CD4-positive, alpha-beta T cell (primary cell): ENCODE results near the gene TMEM59. TPM values are rescaled to one million over a fixed set of nuclear protein-coding genes. Genes with fewer than 3 reads are reported as not detected.

Experiments
- ATAC-seq: fragments of 200-7000 bp; cut with Tn5 transposase; one replicate; pipeline ENCODE4 v1.10.0; 2022; ENCODE audit warnings: mild to moderate bottlenecking; ENCODE audit not compliant: poor library complexity
- CTCF ChIA-PET: fragments of 350-600 bp; sonication (Branson Sonifier 250); formaldehyde crosslinking; loops from one replicate; lab custom pipeline; 2021; ENCODE audit warnings: antibody characterized with exemption, inconsistent platforms; lab: Charles Lee
- POLR2A ChIA-PET: fragments of 350-600 bp; sonication (Branson Sonifier 250); formaldehyde crosslinking; loops from one replicate; lab custom pipeline; 2021; ENCODE audit warnings: antibody characterized with exemption, inconsistent platforms; lab: Charles Lee
- DNase-seq, 14 experiments: peaks; one replicate each; pipeline ENCODE4 v3.0.0-alpha.2; 2013 to 2020; ENCODE audit warnings: mixed read lengths in 2 of 14
- H3K27ac ChIP-seq, 2 donors: one replicate each; pipeline versions ENCODE4 v1.5.1 to v1.7.0; 2013; ENCODE audit warnings: low read length in 2 of 2, low read depth in 1 of 2, mild to moderate bottlenecking in 1 of 2
- H3K27me3 ChIP-seq, 2 experiments: 1 replicate in 1 of 2; 2 replicates in 1 of 2; pipeline versions ENCODE4 v1.6.1 to v1.7.0; 2013; ENCODE audit warnings: low read length in 2 of 2, control low read depth in 1 of 2, mild to moderate bottlenecking in 1 of 2, moderate library complexity in 1 of 2; ENCODE audit not compliant: insufficient read depth in 2 of 2, control insufficient read depth in 1 of 2
- H3K36me3 ChIP-seq: one replicate; pipeline ENCODE4 v1.6.1; 2013; ENCODE audit warnings: low read length, control low read depth; ENCODE audit not compliant: insufficient read depth
- H3K4me1 ChIP-seq: one replicate; pipeline ENCODE4 v1.6.1; 2013; ENCODE audit warnings: low read length, control low read depth; ENCODE audit not compliant: insufficient read depth
- H3K4me3 ChIP-seq: one replicate; pipeline ENCODE4 v1.5.1; 2013; ENCODE audit warnings: mild to moderate bottlenecking, low read length, moderate library complexity
- H3K9me3 ChIP-seq, 2 experiments: 1 replicate in 1 of 2; 2 replicates in 1 of 2; pipeline versions ENCODE4 v1.6.1 to v1.7.0; 2013; ENCODE audit warnings: low read length in 2 of 2, mild to moderate bottlenecking in 2 of 2, control low read depth in 1 of 2, moderate library complexity in 1 of 2; ENCODE audit not compliant: control insufficient read depth in 1 of 2, insufficient read depth in 1 of 2
- H3K27ac Mint-ChIP-seq: one replicate; pipeline ENCODE4 v1.8.0; 2020; ENCODE audit warnings: mixed read lengths
- H3K27me3 Mint-ChIP-seq: one replicate; pipeline ENCODE4 v1.8.0; 2021; ENCODE audit warnings: mixed read lengths
- H3K36me3 Mint-ChIP-seq: one replicate; pipeline ENCODE4 v1.8.0; 2021; ENCODE audit warnings: low read depth, mixed read lengths
- H3K4me1 Mint-ChIP-seq: one replicate; pipeline ENCODE4 v1.8.0; 2021; ENCODE audit warnings: low read depth, mixed read lengths
- H3K4me3 Mint-ChIP-seq: one replicate; pipeline ENCODE4 v1.8.0; 2020; ENCODE audit warnings: mild to moderate bottlenecking, mixed read lengths
- H3K9me3 Mint-ChIP-seq: one replicate; pipeline ENCODE4 v1.8.0; 2020; ENCODE audit warnings: mixed read lengths
- CTCF ChIP-seq: fragments of 200-600 bp; IDR thresholded peaks from one replicate; pipeline ENCODE4 v1.8.0; 2022; ENCODE audit warnings: antibody characterized with exemption, mild to moderate bottlenecking
- intact Hi-C, 2 experiments: fragments of 100-400 bp; cut with DNase I in 1 of 2; cut with micrococcal nuclease in 1 of 2; formaldehyde crosslinking; loops; one replicate each; pipeline versions ENCODE4 v1.15.1 to v1.9.0; 2023 to 2025; cut with DNase I, micrococcal nuclease
- total RNA-seq, 174 experiments: library from RNA in 2 of 174; stranded (reverse) in 2 of 174; gene quantifications; one replicate each; pipeline ENCODE4 v1.2.3 and lab custom pipeline; 2021 to 2026

Gene TMEM59
- total RNA-seq, 2 experiments from 2014 or later: 128 TPM

GRCh38 chr1:54014009-54014629 is 38.9 kb downstream of the TMEM59 start:
- no peak overlapping the region for H3K4me3 ChIP-seq
- no peak for DNase-seq
- CTCF ChIA-PET: no interaction called here
- no peak overlapping the region for H3K4me3 Mint-ChIP-seq
- no peaks in the 10 kb centered on the region for H3K4me1 Mint-ChIP-seq
- no peaks in the 10 kb centered on the region for H3K36me3 Mint-ChIP-seq
- H3K27me3 Mint-ChIP-seq: no peaks in the 10 kb centered on the region
- no peaks in the 10 kb centered on the region for H3K9me3 ChIP-seq
- H3K27ac ChIP-seq: no peak overlapping the region
- H3K9me3 Mint-ChIP-seq: no peaks in the 10 kb centered on the region
- no peak for TF ChIP-seq CTCF
- no peaks in the 10 kb centered on the region for H3K4me1 ChIP-seq
- intact Hi-C loops: no loop called here
- ATAC-seq: no peak
- no peaks in the 10 kb centered on the region for H3K27me3 ChIP-seq
- POLR2A ChIA-PET: no interaction called here
- H3K36me3 ChIP-seq: no peaks in the 10 kb centered on the region
- no peak overlapping the region for H3K27ac Mint-ChIP-seq

- Histone ChIP-seq H3K9me3 (no peaks in the 10 kb centered on the region), H3K4me3 (no peak overlapping the region), H3K27ac (no peak overlapping the region), H3K4me1 (no peaks in the 10 kb centered on the region), H3K27me3 (no peaks in the 10 kb centered on the region), H3K36me3 (no peaks in the 10 kb centered on the region)
- ATAC-seq: no peak
- H3K27ac Mint-ChIP-seq: no peak overlapping the region
- no peaks in the 10 kb centered on the region for H3K36me3 Mint-ChIP-seq
- intact Hi-C loops: no loop called here
- no peak overlapping the region for H3K4me3 Mint-ChIP-seq
- H3K4me1 Mint-ChIP-seq: no peaks in the 10 kb centered on the region
- CTCF ChIA-PET: no interaction called here
- H3K27me3 Mint-ChIP-seq: no peaks in the 10 kb centered on the region
- POLR2A ChIA-PET: no interaction called here
- no peak for DNase-seq
- H3K9me3 Mint-ChIP-seq: no peaks in the 10 kb centered on the region
- TF ChIP-seq CTCF: no peak
Observed at GRCh38 chr1:54013393-54014008, 39.5 kb downstream of the TMEM59 start.

- Histone ChIP-seq H3K36me3 (no peaks in the 10 kb centered on the region), H3K9me3 (no peaks in the 10 kb centered on the region), H3K27me3 (no peaks in the 10 kb centered on the region), H3K4me1 (no peaks in the 10 kb centered on the region), H3K4me3 (no peak overlapping the region), H3K27ac (no peak overlapping the region)
- no peaks in the 10 kb centered on the region for H3K27me3 Mint-ChIP-seq
- intact Hi-C loops: no loop called here
- no peak for DNase-seq
- H3K4me1 Mint-ChIP-seq: no peaks in the 10 kb centered on the region
- no peak overlapping the region for H3K4me3 Mint-ChIP-seq
- no peak for TF ChIP-seq CTCF
- CTCF ChIA-PET: no interaction called here
- POLR2A ChIA-PET: no interaction called here
- ATAC-seq: no peak
- no peak overlapping the region for H3K27ac Mint-ChIP-seq
- no peaks in the 10 kb centered on the region for H3K9me3 Mint-ChIP-seq
- no peaks in the 10 kb centered on the region for H3K36me3 Mint-ChIP-seq
Observed at GRCh38 chr1:54012863-54013262, 40.1 kb downstream of the TMEM59 start.
